Measurements from ENCODE around the gene NCKAP5L.
"Not testable (repeated sequence)": the region's sequence is repeated elsewhere in the genome, so short reads cannot be mapped to it uniquely, and the experiment has no call there.

NCKAP5L gene

DNA sequence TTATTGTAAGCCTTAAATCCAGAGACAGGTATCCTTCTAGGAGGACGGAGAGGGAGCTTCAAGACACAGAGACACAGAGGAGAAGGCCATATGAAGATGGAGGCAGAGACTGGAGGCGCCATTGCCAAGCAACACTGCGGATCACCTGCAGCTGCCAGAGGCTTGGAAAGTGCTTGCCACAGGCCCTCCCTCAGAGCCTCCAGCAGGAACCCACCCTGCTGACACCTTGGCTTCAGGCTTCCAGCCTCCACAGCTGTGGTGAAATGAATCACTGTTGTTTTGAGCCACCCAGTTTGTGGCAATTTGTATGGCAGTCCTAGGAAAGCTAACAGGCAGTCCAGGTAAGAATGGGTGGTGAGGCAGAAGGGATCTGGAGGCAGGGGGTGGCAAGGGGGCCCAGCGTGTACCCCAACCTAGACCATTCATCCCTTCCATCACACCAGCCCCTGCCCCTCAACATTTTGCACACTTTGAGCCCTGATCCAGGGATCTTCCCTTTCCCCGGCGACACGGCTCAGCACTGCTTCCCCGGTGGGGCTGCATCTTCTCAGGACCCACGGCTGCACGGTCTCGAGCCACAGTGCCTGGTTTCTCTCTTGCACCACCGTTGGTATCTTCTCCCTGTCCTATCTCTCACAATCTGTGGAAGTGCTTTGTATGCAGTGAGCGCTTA, 37.0 kb upstream of the NCKAP5L start:
- DNase-seq: no peak

DNA sequence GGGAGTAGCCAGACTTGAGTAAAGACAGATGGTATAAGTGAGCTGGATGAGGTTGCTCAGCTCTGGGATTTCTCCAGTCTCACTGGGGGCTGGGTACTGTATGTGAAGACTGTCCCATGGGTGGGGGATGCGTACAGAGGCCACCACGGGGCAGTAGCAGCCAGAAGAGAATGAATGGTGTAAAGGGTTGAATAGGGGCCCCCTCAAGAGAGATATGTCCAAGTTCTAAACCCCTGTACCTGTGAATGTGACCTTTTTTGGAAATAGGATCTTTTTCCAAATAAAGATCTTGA, 36.5 kb upstream of the NCKAP5L start:
- DNase-seq: no peak

DNA sequence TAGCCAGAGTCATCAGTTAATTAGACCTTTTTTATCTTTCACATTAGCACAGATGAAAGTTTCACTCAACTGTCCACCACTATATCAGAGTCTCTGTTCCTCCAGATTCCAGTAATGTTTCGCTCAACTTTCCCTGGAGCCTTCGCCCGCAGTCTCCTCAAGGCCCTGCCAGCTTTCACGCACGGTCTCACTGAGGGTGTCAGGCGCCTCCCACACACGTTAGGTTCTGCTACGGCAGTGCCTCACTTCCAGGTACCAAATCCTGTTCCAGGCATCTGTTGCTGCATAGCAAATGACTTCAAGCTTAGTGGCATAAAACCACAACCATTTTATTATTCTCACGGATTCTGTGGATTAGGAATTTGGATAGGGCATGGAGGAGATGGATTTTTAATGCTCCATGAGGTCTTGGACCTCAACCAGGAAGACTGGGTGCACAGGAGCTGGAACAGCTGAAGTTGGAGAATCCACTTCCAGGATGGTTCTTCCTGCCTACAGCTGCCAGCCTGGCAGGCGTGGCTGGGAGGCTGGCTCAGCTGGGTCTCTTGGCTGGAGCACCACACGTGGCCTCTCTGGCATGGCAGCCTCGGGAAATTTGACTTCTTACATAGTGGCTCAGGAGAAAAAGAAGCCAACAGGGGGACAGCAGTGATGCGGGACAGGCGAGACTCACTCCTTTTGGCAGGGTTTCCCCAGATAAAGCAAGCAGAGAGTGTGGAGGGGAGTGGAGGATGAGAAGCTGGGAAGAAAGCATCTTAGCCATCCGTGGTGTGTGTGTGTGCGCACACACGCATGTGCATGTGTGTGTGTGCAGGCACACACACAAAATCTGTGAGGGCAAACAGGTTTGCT, 36.0 kb upstream of the NCKAP5L start:
- peak; percentile 61 for DNase-seq

DNA sequence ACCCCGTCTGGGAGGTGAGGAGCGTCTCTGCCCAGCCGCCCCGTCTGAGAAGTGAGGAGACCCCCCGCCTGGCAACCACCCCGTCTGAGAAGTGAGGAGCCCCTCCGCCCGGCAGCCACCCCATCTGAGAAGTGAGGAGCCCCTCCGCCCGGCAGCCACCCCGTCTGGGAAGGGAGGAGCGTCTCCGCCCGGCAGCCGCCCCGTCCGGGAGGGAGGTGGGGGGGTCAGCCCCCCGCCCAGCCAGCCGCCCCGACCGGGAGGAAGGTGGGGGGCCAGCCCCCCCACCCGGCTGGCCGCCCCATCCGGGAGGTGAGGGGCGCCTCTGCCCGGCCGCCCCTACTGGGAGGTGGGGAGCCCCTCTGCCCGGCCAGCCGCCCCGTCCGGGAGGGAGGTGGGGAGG, 32.7 kb upstream of the NCKAP5L start:
- not testable (repeated sequence) for DNase-seq

DNA sequence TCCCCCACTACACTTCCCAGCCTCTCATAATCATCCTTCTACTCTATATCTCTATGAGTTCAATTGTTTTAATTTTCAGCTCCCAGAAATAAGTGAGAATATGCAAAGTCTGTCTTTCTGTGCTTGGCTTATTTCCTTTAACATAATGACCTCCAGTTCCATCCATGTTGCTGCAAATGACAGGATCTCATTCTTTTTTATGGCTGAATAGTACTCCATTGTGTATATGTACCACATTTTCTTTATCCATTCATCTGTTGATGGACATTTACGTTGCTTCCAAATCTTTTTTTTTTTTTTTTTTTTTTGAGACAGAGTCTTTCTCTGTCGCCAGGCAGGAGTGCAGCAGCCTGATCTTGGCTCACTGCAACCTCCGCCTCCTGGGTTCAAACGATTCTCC, 27.7 kb upstream of the NCKAP5L start:
- DNase-seq: not testable (repeated sequence)

DNA sequence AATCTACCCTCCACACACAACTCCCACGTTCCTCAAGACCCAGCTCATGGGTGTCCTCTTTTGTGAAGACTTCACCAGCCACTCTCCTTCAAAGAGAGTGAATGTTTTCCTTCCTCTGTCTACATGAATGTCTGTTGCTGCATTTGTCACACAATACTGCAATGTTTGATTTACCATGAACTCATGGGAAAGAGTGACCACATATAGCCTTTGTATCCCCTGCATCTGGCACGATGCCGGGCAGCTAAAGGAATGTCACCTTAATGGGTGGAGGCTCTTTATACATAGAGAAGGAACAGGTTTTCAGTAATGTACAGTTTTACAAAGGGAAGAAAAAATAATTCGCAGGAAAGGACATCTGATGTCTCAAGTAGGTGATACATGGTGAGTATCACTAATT, 26.8 kb upstream of the NCKAP5L start:
- DNase-seq: no peak

DNA sequence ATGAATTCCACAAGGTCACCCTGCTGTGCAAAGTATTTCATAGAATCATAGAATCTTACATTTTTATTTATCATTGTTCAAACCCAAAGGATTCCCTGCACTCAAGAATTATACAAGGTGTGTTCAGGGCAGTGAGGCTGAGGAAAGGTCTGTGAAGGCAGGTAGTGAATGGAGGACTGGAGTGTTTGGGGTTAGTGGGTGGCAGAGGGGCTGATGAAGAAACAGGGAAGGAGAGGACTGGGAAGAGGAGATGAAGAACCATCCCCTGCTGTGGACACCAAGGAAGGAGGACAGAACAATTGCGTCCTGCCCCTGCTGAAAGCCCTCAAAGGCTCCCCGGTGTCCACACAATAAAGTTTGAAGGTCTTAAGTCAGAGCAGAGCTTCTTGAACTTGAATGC, 25.5 kb upstream of the NCKAP5L start:
- no peak for DNase-seq

DNA sequence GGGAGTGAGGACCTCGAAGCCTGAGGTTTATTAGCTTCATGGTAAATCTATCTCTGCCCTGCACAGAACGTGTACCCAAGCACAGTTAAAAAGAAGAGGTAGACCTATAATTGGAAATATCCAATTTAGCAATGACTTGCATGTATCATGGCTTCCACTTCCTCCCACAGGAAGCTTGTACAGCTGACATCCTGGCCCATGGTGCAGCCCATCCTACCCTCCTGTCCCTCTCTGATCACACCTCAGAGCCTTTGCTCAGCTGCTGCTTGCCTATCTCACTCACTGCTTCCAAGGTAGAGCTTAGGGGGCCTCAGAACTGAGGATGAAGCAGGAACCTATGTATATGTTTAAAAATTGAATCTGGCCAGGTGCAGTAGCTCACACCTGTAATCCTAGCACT, 18.9 kb upstream of the NCKAP5L start:
- no peak for DNase-seq

DNA sequence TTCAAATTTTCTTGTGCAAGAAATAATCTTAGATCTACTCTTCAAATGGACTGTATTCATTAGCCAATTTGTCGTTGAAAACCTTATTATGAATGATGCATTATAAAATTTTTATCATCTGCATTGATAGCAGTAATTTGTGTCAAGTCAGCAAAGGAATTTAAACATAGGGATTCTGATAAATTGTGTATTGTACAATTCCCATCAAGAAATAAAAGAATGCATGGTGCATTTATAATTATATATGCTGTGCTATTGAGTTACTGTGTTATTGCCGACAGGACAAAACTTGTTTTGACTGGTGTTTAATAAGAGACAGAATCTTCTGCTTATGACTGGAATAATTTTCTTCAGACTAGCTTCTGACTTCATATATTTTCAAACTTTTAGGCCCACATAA, 17.8 kb upstream of the NCKAP5L start:
- DNase-seq: no peak

DNA sequence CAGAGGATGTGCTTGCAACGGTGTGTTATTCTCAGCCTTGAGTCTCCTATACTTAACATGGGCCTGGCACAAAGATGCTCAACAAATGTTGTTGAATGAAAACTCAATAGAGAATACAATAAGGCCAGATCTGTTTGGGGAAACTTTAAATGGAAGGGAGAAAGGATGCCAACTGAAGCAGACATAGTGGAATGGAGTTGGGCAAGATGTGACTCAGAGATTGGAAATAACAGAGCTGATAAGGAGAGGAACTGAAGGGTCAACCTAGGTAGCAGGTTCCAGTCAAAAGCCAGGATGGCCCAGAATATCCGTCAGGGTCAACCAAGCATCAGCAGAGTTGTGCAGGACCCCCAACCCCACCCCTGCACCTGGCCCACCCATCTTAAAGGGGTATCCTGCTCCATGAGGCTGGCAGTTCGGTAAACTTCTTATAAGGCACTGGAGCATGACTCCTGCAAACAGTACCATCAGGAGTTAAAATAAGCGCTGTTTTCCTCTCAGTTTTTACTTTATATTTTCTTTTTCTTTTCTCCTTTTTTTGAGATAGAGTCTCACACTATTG, 15.7 kb upstream of the NCKAP5L start:
- DNase-seq: no peak

DNA sequence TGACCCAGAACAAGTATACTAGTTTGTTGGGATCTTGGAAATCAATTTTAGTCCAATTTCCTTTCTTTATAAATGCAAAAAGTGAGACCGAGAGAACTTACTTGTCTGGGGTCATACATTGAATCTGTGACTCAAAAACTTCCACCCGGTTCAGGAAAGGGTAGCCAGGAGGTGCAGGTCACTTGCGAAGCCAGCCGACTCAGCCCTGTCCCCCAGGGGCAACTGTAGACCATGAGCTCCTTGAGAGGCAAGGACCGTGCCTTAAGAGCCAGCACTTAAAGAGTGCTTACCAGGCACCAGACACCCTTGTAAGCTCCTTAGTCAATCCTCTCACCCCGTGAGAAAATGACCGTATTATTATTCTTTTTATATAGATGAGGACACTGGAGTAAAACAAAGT, 15.2 kb upstream of the NCKAP5L start:
- no peak for DNase-seq

DNA sequence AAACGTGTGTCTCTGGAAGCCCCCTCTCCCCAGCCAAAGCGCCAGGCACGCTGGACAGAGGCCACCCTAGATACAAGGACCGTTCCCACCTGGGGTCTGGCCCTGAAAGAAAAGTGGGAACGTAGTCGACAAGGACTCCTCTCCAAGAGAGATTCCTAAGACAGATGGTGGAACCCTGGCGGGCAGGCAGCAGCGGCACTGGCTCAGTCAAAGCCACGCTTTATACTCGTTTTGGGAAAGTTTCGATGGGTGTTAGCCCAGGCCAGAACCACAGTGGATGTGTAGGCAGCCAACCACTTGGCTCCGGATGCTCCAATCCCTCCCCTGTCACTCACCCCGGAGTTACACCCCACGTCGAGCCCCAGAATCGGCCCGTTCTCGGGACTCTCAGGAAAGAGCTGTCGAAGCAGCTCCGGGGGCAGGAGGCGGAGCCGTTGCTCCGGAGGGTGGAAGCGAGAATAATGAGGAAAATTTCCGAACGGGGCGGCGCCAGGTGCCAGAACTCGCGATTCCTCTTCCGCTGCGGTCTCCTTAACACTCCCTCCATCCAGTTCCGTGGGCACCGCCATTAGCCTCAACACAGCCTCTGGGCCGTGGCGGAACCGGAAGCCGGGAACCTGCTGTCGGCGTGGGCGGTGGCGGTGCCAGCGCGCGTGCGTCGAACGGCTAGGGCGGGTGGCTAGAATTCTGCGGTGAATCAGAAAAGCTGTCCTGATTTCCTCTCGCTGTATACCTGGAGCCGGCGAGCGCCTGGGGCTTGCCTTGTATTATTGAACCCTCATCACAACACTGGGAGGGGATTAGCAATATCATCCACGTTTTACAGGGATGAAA, 14.5 kb upstream of the NCKAP5L start, which contains the start of gene BCDIN3D:
Gene BCDIN3D (minus strand): TSS at position 588 of the 834 bp plus-strand sequence. CDS start 19 bp downstream, at position 569.
- peak; percentile 95 for DNase-seq

DNA sequence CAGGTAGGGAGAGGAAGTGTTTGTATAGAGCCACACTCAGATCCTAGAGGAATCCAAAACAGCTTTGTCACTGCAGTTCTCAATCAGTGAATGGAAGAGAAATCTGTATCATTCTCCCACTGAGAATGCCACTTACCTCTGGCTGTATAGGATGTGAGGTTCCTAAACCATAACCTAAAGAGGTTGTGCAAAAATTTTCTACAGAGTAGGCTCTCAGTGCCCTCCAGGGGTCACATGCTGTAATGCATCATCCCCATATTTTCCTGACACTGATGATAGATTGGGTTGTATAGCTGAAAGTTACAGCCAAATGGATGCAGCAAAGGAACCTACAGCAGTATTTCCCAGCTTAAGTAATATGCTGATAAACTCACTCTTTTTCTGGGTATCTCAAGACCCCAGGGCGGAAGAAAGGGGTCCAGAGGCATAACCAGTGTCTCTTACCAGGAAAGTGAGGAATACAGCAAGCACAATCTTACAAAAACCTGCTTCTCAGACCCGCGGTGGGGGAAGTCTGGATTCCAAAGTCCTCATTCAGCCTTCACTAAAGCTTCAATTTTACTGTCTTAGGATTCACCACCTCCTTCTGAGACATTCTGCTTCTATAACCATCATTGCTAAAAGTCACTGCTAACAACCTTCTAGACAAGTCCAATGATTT, 10.9 kb upstream of the NCKAP5L start:
- peak; percentile 44 for DNase-seq

DNA sequence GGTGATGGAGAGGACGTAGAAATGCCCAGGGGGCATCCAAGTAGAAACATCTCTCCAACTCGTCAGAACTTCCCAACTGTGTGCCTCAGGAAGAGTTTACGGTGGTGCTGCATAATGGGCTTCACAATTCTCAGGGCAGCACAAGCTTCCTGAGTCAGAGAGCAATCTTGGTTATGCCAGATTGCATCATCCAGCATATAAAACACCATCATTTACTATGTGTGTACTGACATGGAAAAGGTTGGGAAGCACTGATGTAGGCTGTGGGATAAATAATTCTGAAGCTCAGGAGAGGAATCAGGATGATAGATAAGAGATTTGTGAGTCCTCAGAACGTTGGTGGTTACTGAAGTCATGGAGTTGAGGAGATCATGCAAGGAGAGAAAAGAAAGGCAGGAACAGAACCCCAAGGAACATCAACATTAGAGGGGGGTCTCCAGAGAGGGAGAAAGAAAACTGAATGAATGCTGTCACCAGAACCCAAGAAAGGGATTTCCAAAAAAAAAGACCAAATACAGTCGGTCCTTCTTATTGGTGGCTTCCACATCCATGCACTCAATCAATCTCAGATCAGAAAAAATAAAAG, 4.7 kb upstream of the NCKAP5L start:
- no peak for DNase-seq

DNA sequence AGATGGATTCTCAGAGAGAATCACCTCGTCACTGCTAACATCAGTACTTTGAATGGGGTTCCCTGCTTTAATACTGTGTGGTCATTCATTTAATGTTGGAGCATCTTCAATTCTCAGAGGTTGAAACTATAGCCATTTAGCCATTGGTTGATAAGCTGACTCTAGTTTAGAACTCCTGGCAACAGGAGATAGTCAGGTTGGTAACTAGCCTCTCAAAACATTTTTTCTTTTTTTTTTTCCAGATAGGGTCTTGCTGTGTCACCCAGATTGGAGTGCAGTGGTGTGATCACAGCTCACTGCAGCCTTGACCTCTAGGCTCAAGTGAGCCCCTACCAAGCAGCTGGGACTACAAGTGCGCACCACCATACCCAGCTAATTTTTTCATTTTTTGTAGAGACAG, 3.5 kb upstream of the NCKAP5L start:
- DNase-seq: no peak

DNA sequence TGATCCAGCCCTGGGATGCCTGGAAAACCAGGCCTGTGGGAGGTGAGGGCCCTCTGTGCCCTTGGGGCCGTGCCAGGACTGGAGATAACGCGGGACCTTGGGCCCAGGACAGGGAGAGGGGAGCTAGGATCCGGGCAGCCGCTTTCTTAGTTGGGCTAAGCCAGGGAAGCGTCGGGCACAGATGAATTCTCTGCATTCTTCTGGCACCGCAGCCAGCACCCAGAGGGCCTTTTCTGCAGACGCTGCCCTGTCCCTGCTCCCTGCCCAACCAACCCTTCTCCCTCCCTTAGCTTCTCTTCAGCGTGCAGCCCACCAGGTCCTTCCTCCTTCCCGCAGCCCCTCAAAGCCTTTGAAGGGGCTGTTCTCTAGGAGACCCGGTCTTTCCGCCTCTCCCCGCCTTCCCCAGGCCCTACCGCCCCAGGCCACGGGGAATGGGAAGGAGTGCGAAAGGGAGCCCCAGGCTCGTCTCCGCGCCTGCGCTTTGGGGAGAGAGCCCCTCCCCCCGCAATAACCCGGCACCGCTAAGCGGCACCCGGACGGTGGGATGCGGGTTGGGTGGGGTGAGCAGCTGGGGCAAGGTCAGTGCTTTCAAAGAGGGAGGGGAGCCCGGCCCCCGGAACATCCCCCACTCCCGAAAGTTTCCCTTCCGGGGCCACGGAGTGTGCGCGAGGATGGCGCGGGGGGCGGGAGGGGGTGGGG, 663 bp downstream of the NCKAP5L start:
- peak; percentile 86 for DNase-seq

DNA sequence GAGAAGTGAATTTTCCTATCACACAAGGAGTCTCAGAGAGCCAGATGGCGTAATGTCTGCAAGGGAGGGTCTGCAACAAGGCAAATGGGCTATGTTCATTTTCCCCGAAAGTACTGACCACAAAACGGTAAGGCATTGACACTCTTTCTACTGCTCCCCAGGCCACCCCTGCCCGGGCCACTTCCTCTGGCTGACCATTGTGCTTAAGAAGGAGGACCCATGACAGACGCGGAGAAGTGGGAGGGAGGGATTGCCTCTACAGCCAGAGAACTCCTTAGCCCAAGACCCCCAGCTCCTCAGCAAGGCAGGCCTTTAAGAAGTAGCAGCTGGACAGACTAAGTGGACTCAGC, 1.2 kb downstream of the NCKAP5L start:
- no peak for DNase-seq

DNA sequence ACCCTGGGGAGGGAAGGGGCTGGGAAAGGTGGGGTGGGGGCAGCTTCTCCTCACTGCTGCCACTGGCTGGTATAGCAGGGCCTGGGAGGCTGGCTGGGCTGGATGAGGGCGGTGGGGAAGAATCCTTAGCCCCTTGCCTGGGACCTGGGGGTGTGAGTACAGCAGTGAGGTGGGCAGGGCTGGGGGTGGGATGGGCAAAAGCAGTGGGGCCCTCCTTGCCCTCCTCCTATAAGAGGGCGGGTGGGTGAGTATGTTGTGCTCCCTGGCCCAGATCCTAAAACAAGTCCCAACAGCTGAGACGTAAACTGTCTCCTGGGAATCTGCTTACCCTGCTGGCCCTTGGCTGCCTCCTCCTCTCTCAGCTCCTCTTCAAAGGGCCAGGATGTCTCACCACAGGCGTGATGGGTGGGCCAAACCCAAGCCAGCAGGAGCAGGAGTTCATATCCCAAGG, 2.2 kb downstream of the NCKAP5L start:
- peak; percentile 51 for DNase-seq

DNA sequence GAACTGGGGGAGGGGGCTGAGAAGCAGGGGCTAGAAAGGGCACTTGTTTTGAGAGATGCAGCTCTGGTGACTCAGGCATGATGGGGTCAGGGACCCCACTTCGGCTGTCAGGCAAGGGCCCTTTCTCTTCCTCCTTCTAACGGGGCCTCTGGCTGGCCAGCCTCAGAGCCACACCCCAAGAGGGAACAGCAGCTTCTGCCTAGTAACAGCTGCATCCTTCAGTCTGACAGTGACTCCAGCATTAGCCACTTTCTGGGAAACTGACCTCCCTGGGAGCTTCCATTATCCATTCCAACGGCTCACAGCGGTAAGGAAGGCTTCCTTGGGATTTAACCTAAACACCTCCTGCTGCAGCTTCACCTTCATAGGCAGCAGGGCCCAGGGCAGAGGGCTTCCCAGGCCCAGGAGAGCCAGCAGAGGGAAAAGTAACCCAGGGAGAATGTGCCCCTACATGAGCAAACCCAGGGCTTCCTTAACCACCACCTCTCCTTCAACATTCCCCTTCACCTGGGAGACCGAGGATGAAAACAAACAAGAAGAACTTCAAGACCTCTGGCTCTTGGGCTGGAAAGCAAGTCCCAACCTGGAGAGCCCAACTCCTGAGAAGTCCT, 2.7 kb downstream of the NCKAP5L start:
- DNase-seq: peak; percentile 64

DNA sequence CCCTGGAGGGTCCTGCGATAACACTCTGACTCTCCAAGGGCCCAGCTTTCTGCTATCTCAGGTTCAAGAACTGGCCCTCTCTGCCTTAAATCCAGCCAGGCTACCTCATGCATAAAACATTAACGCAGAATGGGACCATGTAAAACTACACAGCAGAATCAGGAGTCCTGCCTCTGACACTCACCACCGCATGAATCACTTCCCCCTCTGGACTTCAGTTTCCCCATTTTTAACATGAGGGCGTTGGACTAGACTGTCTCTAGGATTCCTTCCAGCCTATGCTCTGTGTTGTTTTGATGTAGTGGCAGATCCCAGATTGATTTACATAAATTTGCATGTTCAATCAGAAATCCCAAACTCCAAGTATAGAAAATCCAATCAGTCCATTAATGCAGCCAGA, 3.3 kb downstream of the NCKAP5L start:
- no peak for DNase-seq

DNA sequence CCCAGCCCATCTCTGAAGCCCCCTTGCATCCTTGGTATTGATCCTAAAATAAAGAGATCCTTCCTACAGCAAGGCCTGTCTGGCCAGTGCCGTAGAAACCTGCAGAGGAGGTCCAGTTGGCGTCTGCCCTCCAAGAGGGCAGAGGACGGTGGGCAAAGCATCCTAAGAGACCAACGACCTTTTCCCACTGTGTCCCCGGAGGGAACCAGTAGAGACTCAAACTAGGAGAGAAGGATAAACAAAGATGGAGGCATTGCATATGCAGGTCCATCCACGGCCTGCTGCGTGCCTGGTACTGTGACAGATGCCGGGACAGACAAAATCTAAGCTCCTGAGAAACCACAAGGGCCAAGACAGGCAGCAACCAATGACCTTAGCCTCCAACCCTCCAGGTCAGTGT, 3.8 kb downstream of the NCKAP5L start:
- no peak for DNase-seq
